ENCODE results near the gene BAG3.

BAG3 gene

DNA sequence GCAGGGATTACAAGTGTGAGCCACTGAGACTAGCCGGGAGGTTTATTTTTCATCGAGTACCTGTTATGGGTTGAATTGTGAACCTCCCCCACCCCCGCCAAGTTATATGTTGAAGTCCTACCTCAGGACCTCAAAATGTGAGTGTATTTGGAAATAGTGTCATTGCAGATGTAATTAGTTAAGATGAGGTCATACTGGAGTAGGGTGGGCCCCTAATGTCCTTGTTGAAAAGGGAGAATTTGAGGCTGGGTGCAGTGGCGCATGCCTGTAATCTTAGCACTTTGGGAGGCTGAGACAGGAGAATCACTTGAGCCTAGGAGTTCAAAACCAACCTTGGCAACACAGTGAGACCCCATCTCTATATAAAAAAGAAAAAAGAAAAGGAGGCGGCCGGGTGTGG lies 10.8 kb upstream of the BAG3 start:
- no peak for TF ChIP-seq CTCF (IDR thresholded peaks at IDR 0.05; ENCODE audit: low read depth, low read length)
- no peak overlapping the region for H3K4me3 ChIP-seq (replicated peaks in 1 of 2; ENCODE audit: low read depth in 2 of 2, low read length in 2 of 2)
- no peak for DNase-seq (ENCODE audit: low read depth in 2 of 2)

GRCh38 chr10:119640875-119641526 lies 10.2 kb upstream of the BAG3 start:
- DNase-seq (ENCODE audit: low read depth in 2 of 2) = no peak

GRCh38 chr10:119642556-119643111 lies 8.5 kb upstream of the BAG3 start:
- H3K4me3 ChIP-seq (replicated peaks in 1 of 2; ENCODE audit: low read depth in 2 of 2, low read length in 2 of 2) = no peak overlapping the region
- no peak for DNase-seq (ENCODE audit: low read depth in 2 of 2)
- no peak for TF ChIP-seq CTCF (IDR thresholded peaks at IDR 0.05; ENCODE audit: low read depth, low read length)

More at GRCh38 chr10:119640875-119641526, 10.2 kb upstream of the BAG3 start:
- no peak for TF ChIP-seq CTCF (IDR thresholded peaks at IDR 0.05; ENCODE audit: low read depth, low read length)
- no peak overlapping the region for H3K4me3 ChIP-seq (replicated peaks in 1 of 2; ENCODE audit: low read depth in 2 of 2, low read length in 2 of 2)

DNA sequence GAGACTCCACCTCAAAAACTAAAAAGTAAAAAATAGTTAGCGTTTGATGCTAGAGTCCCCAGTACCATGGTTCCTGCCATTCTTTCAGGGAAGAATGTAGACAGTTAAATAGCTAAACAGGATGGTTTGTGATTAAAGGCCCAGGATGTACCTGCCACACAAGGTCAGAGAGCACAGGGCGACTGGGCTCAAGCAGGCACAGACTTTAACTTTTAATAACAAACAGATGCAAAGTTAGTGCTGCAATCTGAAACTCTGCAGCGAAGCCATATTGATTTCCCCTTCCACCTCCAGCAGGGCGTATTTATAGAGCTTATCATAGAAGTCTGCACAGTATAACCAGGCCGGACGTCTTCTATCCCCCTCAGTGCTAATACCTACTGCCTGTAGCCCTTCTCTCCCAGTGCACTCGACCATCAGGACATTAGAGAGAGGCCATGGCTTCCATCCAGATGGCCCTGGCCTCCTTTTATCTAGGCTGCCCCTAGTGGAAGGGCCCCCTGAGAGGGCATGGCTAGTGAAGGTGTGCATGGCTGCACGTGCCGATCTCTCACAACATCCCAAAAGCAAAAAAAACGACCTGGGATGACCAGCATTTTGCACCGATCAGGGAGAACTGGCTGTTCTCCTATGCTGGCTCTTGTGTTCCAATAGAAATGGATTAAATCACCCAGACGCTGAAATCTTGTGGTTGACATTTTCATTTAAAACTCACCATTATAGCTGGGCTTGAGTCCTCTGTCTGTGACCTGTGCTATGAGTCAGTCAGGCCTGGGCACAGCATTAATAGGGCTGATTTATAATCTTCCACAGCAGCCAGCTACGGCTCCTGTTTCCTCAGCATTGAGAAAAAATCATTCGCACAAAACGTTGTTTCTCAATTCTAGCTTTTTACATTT lies 7.6 kb upstream of the BAG3 start:
- no peak overlapping the region for H3K4me3 ChIP-seq (replicated peaks in 1 of 2; ENCODE audit: low read depth in 2 of 2, low read length in 2 of 2)
- DNase-seq (ENCODE audit: low read depth in 2 of 2) = no peak
- no peak for TF ChIP-seq CTCF (IDR thresholded peaks at IDR 0.05; ENCODE audit: low read depth, low read length)

DNA sequence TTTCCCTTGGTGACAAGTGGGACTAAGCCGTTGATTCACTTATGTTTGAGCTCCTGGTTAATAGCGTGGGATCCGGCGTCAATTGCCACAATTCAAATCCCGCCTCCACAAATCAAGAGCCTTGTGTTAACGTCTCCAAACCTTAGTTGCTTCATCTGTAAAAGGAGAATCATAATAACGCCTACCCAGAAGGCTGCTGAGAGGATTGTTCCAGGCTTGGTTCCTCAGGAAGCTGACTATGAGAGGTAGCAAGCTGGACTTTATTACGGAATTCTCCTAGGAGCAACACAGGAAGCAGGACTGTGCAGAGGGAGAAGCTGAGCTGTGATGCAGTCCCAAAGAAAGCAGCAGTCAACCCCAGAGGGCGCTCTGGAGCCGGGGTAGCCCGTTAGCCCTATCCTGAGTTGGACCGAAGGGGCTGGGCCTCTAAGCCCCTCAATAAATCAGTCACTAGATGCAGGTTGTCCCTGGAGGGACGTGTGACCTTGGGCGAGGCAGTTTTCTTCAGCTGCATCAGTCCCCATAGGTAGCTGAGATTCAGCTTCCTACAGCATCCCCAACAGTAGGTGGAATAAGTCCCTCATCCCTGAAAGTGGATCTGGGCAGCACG lies 6.9 kb upstream of the BAG3 start:
- DNase-seq (ENCODE audit: low read depth in 2 of 2) = no peak
- TF ChIP-seq CTCF (IDR thresholded peaks at IDR 0.05; ENCODE audit: low read depth, low read length) = peak; percentile 5

GRCh38 chr10:119644994-119645393 lies 6.2 kb upstream of the BAG3 start:
- H3K4me3 ChIP-seq (replicated peaks in 1 of 2; ENCODE audit: low read depth in 2 of 2, low read length in 2 of 2) = no peak overlapping the region
- no peak for DNase-seq (ENCODE audit: low read depth in 2 of 2)
- TF ChIP-seq CTCF (IDR thresholded peaks at IDR 0.05; ENCODE audit: low read depth, low read length) = no peak

More for the DNA sequence above, 6.9 kb upstream of the BAG3 start:
- no peak overlapping the region for H3K4me3 ChIP-seq (replicated peaks in 1 of 2; ENCODE audit: low read depth in 2 of 2, low read length in 2 of 2)

All from cardiac fibroblast (primary cell).